Measurements from ENCODE around the gene NR4A1. TPM values are rescaled to one million over a fixed set of nuclear protein-coding genes. Genes with fewer than 3 reads are reported as not detected.
A peak's percentile ranks its signal among the peaks of the same experiment; 100 is the strongest.

NR4A1 gene
- total and polyA plus RNA-seq, 2 of the 13 experiments (the other 11 are each of a cell fraction or from before 2014, with no cell fraction given) = 5.7 to 15.2 TPM

- TF ChIP-seq BRF2 (CRISPR knock-in tag; IDR thresholded peaks at IDR 0.05) (no peak), MED13 (CRISPR knock-in tag; IDR thresholded peaks at IDR 0.05) (no peak), NR2F1 (CRISPR knock-in tag; IDR thresholded peaks at IDR 0.05) (no peak; a peak in 1 of 4 replicates), CERS6 (CRISPR knock-in tag; IDR thresholded peaks at IDR 0.05) (no peak), HMGXB3 (CRISPR knock-in tag; IDR thresholded peaks at IDR 0.05; ENCODE audit: borderline replicate concordance) (0 out of 2 replicates have a peak, but pooled peaks have one; percentile 5), EZH2 (conservative IDR thresholded peaks at IDR 0.05; ENCODE audit: low read depth, low read length) (no peak), ZNF549 (CRISPR knock-in tag; IDR thresholded peaks at IDR 0.05) (no peak), XRCC5 (optimal IDR thresholded peaks at IDR 0.05; ENCODE audit: low read length) (no peak), ZNF589 (CRISPR knock-in tag; conservative IDR thresholded peaks at IDR 0.05) (no peak), MLX (CRISPR knock-in tag; IDR thresholded peaks at IDR 0.05) (no peak), ERF (CRISPR knock-in tag; IDR thresholded peaks at IDR 0.05) (no peak), ZSCAN22 (CRISPR knock-in tag; IDR thresholded peaks at IDR 0.05) (no peak), HNRNPL (IDR thresholded peaks at IDR 0.05; ENCODE audit: low read depth, low read length) (no peak), PHB2 (IDR thresholded peaks at IDR 0.05; ENCODE audit: partially characterized antibody) (no peak), POLR2AphosphoS5 (IDR thresholded peaks at IDR 0.05; ENCODE audit: low read depth, low read length) (no peak; the same call in 1 of the 2 replicates), ZNF567 (CRISPR knock-in tag; IDR thresholded peaks at IDR 0.05; ENCODE audit: borderline replicate concordance) (no peak), NONO (IDR thresholded peaks at IDR 0.05) (no peak), NONO (CRISPR knock-in tag; conservative IDR thresholded peaks at IDR 0.05) (no peak), ZNF614 (CRISPR knock-in tag; IDR thresholded peaks at IDR 0.05; ENCODE audit: borderline replicate concordance) (no peak), FOXP4 (CRISPR knock-in tag; IDR thresholded peaks at IDR 0.05) (no peak)
These were observed 40.3 kb upstream of the NR4A1 start (continued) for GRCh38 chr12:52010692-52011601.

Data from HepG2 (cell line).